ENCODE data around the gene KLHDC7B. TPM values are rescaled to one million over a fixed set of nuclear protein-coding genes. Genes with fewer than 3 reads are reported as not detected.

Gene KLHDC7B
- total and polyA plus RNA-seq, 10 of the 15 experiments (the other 5 are each of a cell fraction or from before 2014, with no cell fraction given), result 0.05 to 2.2 (median 0.93) TPM; not detected in 2

- TF ChIP-seq HSF1 (IDR thresholded peaks at IDR 0.05; ENCODE audit: low read depth, low read length) (no peak), NFYA (IDR thresholded peaks at IDR 0.05; ENCODE audit: borderline replicate concordance, low read depth, low read length) (no peak), SREBF1 (IDR thresholded peaks at IDR 0.05; ENCODE audit: low read length) (no peak), IRF5 (IDR thresholded peaks at IDR 0.05; ENCODE audit: borderline replicate concordance) (no peak)
These were observed 24.0 kb upstream of the KLHDC7B start (continued) for GRCh38 chr22:50521710-50522109.

DNA sequence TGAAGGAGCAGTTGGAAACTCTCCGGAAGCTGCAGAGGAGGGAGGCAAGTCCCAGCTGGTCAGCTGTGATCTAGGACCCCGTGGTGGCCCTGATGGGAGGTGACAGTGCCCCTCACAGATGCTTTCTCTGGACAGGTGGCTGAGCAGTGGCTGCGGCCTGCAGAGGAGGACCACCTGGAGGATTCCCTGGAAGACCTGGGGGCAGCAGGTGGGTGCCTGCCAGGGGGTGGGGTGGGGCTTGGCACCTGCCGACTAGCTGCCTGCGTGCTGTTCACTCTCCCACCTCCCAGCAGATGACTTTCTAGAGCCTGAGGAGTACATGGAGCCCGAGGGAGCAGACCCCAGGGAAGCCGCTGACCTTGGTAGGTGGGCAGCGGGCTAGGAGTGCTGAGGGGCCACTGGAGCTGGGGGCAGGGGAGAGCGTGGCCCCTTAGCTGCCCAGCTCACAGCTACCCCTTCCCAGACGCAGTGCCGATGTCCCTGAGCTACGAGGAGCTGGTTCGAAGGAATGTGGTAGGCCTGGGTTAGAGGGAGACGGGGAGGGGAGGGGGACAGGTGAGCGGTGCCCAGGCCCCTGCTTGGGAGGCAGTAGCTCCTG is 23.4 kb upstream of the KLHDC7B start:
- ChIA-PET RAD21 (ENCODE audit: unreplicated experiment) (interaction anchor here (1.2 to 4.4 kb wide), 2 partner anchors 13 to 99 kb away, joined by 3 to 64 read pairs; partner anchors contain the start of genes LMF2 and NCAPH2), SMC1A (ENCODE audit: uncharacterized antibody, unreplicated experiment) (interaction anchor here (1.2 kb wide), 1 partner anchor 13 kb away, joined by 3 read pairs; no protein-coding TSS in a partner anchor), CTCF (interaction anchor here (1.5 kb wide), 1 partner anchor 13 kb away, joined by 4 read pairs; no protein-coding TSS in a partner anchor), POLR2A (interaction anchor here (4.9 kb wide), 1 partner anchor 13 kb away, joined by 84 read pairs; the partner anchor contains the start of genes LMF2 and NCAPH2)
- no peaks in the 10 kb centered on the region for H3K27me3 ChIP-seq (replicated peaks in 1 of 2; ENCODE audit: control insufficient read depth in 2 of 2, insufficient read depth in 2 of 2, low read length in 1 of 2)
- H3K36me3 ChIP-seq (ENCODE audit: control insufficient read depth in 2 of 2, insufficient read depth in 2 of 2, low read length in 1 of 2), result peaks cover 5 to 45% of the 10 kb centered on the region in 2 experiments; a peak in 3 of 4 replicates
- DNase-seq (ENCODE audit: low read depth, low spot score) (no peak), ATAC-seq (no peak), FAIRE-seq (no peak)
- no peak overlapping the region for H3K9ac ChIP-seq (ENCODE audit: control insufficient read depth, insufficient read depth, low read length)
- no peaks in the 10 kb centered on the region for H3K9me3 ChIP-seq (replicated peaks; ENCODE audit: control insufficient read depth, insufficient read depth, low read length)
- intact Hi-C loops (cut with micrococcal nuclease; ENCODE audit: unreplicated experiment) (no loop called here), in situ Hi-C loops (cut with MboI) (no loop called here)
- H4K20me1 ChIP-seq (ENCODE audit: control insufficient read depth, insufficient read depth), result no peaks in the 10 kb centered on the region
- no peak overlapping the region for H3K27ac ChIP-seq (ENCODE audit: control insufficient read depth, insufficient read depth)
- H3K4me2 ChIP-seq (ENCODE audit: control insufficient read depth, insufficient read depth), result no peak overlapping the region
- H3K79me2 ChIP-seq (ENCODE audit: control insufficient read depth, insufficient read depth, low read length), result peaks cover 27% of the 10 kb centered on the region
- H3K4me1 ChIP-seq (ENCODE audit: control insufficient read depth, insufficient read depth, low read length), result peaks cover 4% of the 10 kb centered on the region
- no peak overlapping the region for H3K4me3 ChIP-seq
- no TSS peak for BruUV-seq (replicated peaks)
- no peak overlapping the region for H2AFZ ChIP-seq (ENCODE audit: control insufficient read depth, low read depth, low read length)
- WGBS (ENCODE audit: insufficient coverage, insufficient replicate concordance, low lambda C conversion rate, missing lambda C conversion rate), result 97% methylated on average over 13 of the region's 15 CpGs
- TF ChIP-seq ASH2L (IDR thresholded peaks at IDR 0.05; ENCODE audit: borderline replicate concordance, low read depth) (no peak), SRF (IDR thresholded peaks at IDR 0.05; ENCODE audit: low read depth in 2 of 2, low read length in 2 of 2) (no peak), ZNF274 (IDR thresholded peaks at IDR 0.05; ENCODE audit: insufficient read depth, insufficient read length) (no peak), ELK1 (IDR thresholded peaks at IDR 0.05; ENCODE audit: low read depth, low read length) (no peak), IRF5 (IDR thresholded peaks at IDR 0.05; ENCODE audit: borderline replicate concordance) (no peak), POLR2AphosphoS2 (IDR thresholded peaks at IDR 0.05; ENCODE audit: low read depth, low read length) (no peak)
- TF ChIP-seq, protein P1, sequence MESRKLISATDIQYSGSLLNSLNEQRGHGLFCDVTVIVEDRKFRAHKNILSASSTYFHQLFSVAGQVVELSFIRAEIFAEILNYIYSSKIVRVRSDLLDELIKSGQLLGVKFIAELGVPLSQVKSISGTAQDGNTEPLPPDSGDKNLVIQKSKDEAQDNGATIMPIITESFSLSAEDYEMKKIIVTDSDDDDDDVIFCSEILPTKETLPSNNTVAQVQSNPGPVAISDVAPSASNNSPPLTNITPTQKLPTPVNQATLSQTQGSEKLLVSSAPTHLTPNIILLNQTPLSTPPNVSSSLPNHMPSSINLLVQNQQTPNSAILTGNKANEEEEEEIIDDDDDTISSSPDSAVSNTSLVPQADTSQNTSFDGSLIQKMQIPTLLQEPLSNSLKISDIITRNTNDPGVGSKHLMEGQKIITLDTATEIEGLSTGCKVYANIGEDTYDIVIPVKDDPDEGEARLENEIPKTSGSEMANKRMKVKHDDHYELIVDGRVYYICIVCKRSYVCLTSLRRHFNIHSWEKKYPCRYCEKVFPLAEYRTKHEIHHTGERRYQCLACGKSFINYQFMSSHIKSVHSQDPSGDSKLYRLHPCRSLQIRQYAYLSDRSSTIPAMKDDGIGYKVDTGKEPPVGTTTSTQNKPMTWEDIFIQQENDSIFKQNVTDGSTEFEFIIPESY (IDR thresholded peaks at IDR 0.05), result no peak

Data from GM12878 (cell line).